Islet of Langerhans (tissue), 1 donor: Measurements from ENCODE around the gene PAX8.

ENCODE experiments used
- FAIRE-seq: peaks from one replicate; lab custom pipeline; 2011; peaks lifted over from hg19 to GRCh38; lab: Jason Lieb, UNC

PAX8 gene

GRCh38 chr2:113264713-113265403 is 13.9 kb downstream of the PAX8 start:
- no peak for FAIRE-seq

- no peak for FAIRE-seq
These were observed 15.2 kb downstream of the PAX8 start for GRCh38 chr2:113263546-113263945.

- FAIRE-seq: no peak
These were observed 17.7 kb downstream of the PAX8 start for GRCh38 chr2:113260991-113261390.

DNA sequence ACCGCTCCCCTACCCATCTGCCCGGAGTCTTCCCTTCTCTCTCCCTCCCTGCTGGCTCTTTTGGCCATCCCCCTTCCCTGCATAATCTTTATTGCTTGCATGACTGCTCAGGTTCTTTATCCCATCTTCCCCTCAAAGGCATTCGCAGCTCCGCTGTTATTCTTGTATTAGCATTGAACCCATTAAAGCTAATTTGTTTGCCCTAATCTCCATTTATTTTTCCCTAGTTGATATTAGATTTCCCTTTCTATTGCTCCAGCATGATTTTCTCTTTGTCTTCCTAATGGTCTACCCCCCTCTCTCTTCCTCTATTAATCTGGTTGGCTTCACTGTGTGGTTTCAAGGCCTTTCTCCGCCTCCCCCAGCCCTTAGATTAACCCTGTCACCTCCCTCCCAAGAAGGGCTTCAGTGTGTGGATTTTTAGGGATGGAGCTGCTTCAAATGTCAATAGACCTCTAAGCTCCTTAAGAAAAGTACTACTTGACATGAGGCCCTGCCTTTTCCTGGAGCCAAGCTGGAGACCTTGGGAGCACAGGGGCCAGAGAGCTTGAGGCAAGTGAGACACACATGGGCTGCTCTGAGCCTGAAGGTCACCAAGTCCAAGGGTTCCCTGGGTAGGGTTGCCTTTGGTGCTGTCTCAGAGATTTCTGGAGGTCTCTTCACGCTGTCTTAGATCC is 20.1 kb downstream of the PAX8 start:
- no peak for FAIRE-seq

DNA sequence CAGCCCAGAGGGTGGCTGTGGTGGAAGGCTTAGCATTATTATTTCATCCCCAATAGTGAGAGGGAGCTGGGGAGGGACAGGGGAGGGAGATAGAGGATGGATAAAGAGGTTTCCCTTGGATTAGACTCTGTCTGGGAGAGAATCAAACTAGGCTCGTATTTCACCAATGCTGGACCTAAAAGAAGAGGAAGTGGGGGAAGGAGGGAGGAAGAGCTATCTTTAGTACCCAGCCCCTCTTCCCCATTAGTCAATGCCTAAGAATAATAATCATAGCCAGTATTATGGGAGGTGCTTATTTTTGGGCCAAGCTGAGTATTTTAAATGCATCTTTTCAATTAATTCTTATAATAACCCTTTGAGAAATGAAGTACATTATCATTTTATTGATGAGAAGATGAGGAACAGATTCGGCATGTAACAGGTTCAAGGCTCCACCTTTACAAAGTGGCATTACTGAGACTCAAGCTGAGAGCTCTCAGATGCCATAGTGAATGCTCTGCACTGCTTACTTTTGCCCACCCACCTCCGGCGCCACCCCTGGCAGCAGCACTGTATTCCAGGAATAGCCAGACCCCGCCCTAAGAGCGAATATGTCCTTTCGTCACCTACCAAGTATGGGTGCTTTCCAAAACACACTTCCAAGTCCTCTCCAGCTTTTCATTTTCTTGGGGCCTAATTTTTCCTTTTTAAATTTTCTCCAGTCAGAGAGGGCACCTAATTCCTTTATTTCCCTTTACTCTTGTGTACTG is 21.0 kb downstream of the PAX8 start:
- FAIRE-seq: no peak

DNA sequence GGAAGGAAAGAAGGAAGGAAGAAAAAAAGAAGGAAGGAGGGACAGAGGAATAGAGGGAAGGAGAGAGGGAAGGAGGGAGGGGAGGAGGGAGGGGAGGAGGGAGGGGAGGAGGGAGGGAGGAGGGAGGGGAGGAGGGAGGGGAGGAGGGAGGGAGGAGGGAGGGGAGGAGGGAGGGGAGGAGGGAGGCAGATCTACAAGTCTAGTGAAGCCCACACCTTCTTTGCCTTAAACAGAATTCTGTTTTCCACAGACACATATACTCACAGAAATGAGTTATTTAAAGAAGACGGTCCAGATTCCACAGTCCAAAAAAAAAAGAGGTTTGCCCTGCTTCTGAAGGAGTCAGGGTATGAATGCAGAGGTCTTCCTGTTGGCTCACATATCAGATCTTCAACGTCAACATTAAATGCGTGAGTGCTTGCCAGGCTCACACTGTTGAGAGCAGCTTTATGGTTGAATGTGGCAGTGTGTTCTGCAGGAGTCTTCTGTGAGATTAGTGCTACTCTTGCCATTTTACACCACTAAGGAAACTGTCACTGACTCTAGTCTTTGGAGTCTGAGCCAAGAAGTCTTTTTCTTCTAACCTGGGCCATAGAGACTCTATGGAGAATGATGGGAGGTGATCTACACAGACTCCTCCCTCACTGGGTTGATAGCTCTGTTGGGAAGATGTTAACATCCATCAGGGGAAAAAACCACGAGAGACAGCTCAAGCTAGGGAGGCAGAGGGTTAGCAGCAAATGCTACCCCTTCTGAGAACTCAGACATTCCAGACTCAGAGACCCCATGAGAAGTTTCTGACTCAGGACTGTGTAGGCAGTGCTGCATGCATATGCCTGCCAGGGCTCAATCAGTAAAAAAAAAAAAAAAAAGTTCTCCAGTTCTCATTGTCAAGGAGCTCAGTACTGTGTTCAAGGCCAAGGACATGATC is 23.3 kb downstream of the PAX8 start:
- FAIRE-seq: no peak

GRCh38 chr2:113253453-113253852 is 25.3 kb downstream of the PAX8 start:
- FAIRE-seq: no peak

DNA sequence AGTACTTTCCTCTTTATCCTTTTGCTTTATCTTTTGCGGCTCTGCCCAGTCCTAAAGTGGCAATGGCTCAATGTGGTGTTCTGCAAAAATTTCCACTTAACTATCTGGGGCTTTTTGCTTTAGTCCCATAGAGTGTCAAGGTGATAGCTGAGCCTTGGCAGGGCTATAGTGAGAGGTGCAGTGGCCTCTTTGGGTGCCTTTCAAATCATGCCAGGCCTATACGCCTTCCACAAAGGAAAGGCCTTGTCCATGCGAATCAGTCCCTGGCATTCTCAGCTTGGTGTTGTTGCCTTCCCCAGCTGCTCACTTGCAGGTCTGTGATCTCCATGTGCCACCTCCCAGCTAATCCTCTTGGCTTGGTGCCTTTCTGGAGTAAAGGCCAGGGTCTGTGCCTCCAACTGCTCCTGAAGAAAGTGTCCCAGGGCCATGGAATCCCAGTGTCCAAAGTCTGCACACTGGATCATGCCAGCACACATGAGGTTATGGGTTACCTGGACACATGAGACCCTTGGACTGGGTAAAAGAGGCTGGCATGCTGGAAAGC is 26.6 kb downstream of the PAX8 start:
- FAIRE-seq: no peak

DNA sequence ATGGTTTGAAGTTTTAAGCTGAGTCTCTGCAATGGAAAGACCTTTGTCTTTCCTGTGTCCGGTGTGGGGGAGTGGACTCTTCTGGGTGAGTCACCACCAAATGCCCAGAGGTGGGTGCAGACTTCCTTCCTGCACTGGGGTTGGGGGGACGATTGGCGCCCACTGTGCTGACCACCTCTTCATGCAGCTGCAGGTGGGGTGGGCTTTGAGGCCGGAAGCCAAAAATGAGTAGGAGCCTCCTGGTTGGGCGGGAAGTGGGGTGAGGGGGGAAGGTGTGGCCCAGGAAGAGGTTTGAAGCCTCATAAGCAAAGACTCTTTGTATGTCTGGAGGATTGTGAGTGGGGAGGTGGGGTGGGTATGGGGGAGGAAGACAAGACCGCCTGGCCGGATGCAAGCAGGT is 27.6 kb downstream of the PAX8 start:
- FAIRE-seq: no peak

DNA sequence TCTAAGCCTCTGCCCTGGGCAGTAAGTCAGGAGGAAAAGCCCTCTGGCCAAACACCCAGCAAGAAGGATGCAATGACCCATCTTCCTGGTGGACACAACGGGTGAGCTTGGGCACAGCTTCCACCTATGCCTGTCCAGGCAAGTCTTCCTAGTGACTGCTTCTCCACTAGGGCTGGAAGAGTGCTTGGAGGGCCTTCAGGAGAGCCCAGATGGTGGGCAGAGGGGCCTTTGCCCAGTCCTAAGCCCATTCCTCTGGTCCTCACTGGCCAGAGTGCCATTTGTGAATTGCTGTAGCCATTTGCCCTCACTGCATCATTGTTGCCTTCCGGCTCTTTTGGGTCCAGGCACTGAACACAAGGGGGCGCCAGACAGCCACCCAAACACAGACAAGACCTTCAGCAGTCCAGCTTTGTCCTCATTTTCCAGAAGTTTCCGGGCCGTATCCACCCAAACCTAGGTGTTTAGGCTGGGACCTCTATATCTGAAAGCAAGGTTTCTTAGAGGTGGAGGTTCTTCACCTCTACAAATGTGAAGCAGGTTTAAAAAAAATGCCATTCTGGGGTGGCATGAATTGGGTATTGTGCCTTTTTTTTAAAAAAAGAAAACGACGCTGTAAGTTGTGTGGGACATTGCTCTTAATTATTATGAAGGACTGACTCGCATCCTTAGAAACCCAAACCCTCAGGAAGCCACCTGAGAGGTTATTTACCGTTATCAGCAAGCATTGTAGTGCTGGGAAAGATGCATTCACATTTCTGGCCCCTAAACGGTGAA is 29.5 kb downstream of the PAX8 start:
- FAIRE-seq: peak; percentile 53

DNA sequence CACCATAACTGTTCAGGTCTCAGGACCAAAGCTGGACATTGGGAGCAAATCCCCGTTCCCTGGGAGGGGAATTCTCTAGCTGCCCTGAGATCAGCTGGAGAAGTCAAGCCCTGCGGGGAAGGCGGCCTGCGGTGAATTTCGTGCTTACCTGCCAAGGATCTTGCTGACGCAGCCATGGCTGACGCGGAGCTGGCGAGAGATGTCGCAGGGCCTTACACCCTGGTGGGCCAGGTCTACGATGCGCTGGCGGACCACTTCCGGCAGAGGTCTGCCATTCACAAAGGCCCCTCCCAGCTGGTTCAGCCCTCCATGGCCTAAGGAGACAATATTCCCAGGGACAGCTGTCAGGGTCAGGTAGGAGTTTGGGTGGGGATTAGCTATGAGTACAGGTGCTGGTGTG is 32.1 kb downstream of the PAX8 start:
- FAIRE-seq: no peak

DNA sequence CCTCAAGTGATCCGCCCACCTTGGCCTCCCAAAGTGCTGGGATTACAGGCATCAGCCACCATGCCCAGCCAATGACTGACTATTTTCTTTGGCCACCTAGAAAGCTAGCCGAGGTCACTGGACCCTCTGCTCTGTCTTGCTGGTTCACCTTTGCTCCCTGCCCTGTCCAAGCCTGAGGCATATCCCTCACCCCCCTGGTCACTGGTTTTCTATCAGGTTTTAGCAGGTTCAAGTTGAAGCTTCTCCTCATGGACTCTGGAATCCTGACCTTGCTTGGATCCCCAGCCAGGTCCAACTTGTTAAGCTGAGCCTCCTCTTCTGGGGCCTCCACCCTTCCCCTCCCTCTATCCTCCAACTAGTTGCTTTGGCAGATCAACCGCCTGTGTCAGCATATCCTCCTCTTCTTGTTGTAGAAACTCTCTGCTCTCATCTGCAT is 33.4 kb downstream of the PAX8 start:
- FAIRE-seq: no peak

GRCh38 chr2:113242327-113242726 is 36.4 kb downstream of the PAX8 start:
- FAIRE-seq: no peak

DNA sequence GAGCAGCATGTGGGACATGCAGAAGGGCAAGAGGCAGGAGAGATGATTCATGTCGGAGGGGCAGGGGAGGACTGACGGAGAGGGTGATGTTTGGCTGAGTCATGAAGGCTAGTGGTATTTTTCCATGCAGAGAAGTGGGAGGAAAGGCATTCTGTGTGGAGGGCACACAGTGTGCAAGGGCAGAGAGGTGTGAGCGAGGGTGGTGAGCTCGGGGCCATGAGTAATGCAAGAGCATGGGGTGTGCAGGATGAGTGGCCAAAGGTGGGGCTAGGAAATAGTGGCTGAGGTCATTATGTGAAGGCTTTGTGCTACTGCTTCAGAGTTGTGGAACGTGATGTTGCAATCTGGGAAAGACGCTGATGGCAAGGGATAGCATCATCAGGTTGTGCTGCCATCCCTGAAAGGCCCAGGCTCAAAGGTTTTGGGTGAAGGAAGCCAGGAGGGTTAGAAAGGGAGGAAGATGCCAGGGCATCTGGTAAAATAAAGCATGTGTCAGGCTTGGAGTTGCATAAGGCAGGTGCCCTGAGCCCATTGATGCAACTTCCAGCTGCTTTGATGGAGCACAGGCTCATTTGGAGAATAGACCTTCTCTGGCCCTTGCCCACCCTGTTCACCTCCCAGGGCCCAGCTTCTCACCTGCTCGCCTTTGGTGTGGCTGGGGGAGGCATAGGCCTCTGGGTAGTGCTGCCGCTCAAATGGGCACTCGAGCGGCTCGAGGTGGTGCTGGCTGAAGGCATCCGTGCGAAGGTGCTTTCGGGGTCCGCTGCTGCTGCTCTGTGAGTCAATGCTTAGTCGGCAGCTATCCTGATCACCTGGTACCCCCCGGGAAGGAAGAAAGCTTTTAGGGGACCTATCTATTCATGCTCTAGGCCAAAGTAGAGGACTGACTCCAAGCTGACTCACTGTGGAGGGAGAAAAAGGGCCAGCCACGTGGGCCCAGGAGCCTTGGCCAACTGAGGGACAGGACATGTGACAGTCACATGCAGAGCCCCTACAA is 37.5 kb downstream of the PAX8 start:
- peak; percentile 91 for FAIRE-seq

DNA sequence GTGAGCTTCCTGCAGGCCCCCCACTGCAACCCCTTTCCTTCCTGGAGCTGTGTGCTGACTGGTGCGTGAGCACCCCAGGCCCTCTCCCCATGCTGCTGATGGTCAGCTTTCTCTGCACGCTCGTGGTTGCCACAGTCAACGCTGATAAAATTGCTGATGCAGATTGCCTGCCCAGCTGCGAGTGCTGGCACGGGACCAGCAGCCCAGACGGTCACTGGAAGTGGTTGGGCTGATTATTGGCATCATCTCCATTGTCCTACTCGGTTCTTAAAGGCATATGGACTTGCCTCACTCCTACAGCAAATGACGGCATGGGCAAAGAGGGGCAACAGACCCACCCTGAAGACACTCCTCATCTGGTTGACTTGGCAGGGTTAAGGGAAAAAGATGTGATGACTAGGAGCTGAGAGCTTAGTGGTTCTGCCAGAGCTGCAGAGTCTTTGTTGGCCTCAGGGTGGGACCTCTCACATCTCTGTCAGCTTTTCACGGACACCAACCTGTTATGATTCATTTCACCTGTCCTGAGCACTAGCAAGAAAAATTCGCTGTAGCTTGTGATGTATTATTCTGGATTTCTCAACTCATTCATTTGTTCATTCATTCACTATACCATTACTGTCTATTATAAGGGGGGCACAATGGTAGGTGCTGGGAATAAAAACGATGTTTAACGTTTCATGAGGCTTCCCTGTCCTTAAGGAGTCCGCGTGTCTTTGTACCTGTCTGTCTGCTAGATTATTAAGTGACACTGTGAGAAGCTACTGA is 38.4 kb downstream of the PAX8 start:
- peak; percentile 76 for FAIRE-seq

DNA sequence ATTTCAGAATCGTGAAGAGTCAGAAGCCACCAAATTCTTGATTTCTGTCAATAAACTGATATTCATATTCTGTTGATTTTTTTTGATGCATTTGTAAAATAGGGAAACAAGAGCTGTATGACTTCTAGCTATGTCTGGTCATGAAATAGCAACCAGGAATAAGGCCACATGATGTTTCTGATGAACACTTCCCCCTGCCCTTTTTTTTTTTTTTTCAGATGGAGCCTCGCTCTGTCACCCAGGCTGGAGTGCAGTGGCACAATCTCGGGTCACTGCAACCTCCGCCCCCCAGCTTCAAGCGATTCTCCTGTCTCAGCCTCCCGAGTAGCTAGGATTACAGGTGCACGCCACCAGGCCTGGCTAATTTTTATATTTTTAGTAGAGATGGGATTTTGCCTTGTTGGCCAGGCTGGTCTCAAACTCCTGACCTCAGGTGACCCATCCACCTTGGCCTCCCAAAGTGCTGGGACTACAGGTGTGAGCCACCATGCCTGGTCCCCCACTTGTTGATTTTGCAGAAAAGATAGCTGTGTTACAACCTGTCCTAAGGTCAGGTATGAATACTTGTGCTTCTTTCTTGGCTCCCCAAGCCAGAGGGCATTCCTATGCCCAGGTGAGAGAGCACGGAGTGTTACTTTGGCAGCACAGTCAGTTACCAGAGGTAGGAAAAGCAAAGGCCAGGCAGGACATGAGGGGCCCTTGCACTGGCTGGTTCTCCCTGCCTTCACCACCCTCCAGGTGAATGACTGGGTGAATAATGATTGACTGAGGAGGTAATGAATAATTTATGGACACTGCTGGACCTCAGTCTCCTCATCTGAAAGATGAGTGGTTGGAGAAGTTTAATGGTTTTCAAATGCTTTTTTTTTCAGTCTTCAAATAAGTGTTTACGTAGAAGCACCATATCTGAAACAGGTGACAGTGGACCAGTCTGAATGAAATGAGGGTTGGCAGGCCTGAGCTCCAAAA is 39.6 kb downstream of the PAX8 start:
- FAIRE-seq: no peak

DNA sequence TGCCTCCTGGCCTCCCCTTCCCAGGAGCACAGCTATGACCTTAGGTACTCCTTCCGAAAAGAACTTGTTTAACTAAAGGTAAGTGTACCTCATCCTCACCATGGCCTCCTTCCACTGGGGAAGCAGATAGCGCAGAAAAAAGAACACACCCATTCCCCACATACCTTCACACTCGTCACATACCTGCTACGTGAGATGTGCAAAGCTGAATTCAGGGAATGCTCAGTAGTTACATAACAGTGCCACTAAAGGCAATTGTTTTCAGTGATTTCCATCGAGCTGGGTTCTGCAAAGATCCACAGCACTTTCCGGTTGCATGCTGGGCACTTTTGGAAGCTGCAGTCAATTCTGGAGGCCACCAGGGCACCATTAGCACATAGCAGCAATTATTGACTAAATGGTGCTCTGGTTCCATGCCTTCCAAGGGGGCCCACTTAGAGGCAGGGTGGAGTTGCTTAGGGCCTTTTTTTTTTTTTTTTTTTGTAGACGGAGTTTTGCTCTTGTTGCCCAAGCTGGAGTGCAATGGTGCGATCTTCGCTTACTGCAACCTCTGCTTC is 41.0 kb downstream of the PAX8 start:
- FAIRE-seq: no peak
